IMR-90 (cell line): Measurements from ENCODE around the gene KRT10. TPM values are rescaled to one million over a fixed set of nuclear protein-coding genes. Genes with fewer than 3 reads are reported as not detected.

Experiments used
- ATAC-seq: fragments of 200-7000 bp; cut with Tn5 transposase; 2 replicates; pipeline ENCODE4 v1.9.1; 2020; ENCODE audit warnings: low read depth, mild to moderate bottlenecking, moderate library complexity
- BruUV-seq: library from RNA; stranded (reverse); fragments of 400-500 nt; replicated peaks from 2 replicates; lab custom pipeline; 2021; lab: Mats Ljungman, UMichigan
- CTCF ChIA-PET: fragments of 300-600 bp; formaldehyde crosslinking; extraction: SDS; loops from one replicate; lab custom pipeline; 2021; ENCODE audit warnings: antibody characterized with exemption; lab: Yijun Ruan, JAX
- POLR2A ChIA-PET: fragments of 300-600 bp; sonication (Branson Sonifier 250); formaldehyde crosslinking; loops from one replicate; lab custom pipeline; 2022; ENCODE audit warnings: antibody characterized with exemption; ENCODE audit not compliant: unreplicated experiment; lab: Charles Lee
- DNase-seq: peaks from one replicate; pipeline ENCODE4 v3.0.0; 2013
- H2AFZ ChIP-seq: replicated peaks from 2 replicates; pipeline ENCODE3; 2013; ENCODE audit warnings: low read length, mild to moderate bottlenecking; ENCODE audit not compliant: poor library complexity
- H2AK5ac ChIP-seq: 2 replicates; pipeline ENCODE4 v1.6.1; 2013; ENCODE audit warnings: low read depth, low read length, inconsistent platforms
- H2AK9ac ChIP-seq: replicated peaks from 2 replicates; pipeline ENCODE3; 2013; ENCODE audit warnings: mild to moderate bottlenecking, low read depth, low read length, moderate library complexity; ENCODE audit not compliant: poor library complexity
- H2BK120ac ChIP-seq: 2 replicates; pipeline ENCODE4 v1.6.1; 2013; ENCODE audit warnings: low read depth, low read length, inconsistent platforms
- H2BK15ac ChIP-seq: 3 replicates; pipeline ENCODE4 v1.6.1; 2013; ENCODE audit warnings: low read depth, low read length, inconsistent platforms
- H2BK20ac ChIP-seq: 2 replicates; pipeline ENCODE4 v1.6.1; 2013; ENCODE audit warnings: low read depth, mild to moderate bottlenecking, inconsistent platforms, low read length, moderate library complexity
- H2BK5ac ChIP-seq: 2 replicates; pipeline ENCODE4 v1.6.1; 2013; ENCODE audit warnings: mild to moderate bottlenecking, low read depth, low read length, inconsistent platforms; ENCODE audit not compliant: poor library complexity, severe bottlenecking
- H3K14ac ChIP-seq: replicated peaks from 2 replicates; pipeline ENCODE4 v1.6.1; 2013; ENCODE audit warnings: low read depth, low read length, inconsistent platforms
- H3K18ac ChIP-seq: 2 replicates; pipeline ENCODE4 v1.6.1; 2013; ENCODE audit warnings: low read depth, low read length, control low read depth
- H3K23ac ChIP-seq: 2 replicates; pipeline ENCODE4 v1.6.1; 2013; ENCODE audit warnings: low read depth, low read length, inconsistent platforms
- H3K27ac ChIP-seq: 2 replicates; pipeline ENCODE4 v1.5.1; 2013; ENCODE audit warnings: mild to moderate bottlenecking, control low read depth, low read length; ENCODE audit not compliant: insufficient read depth
- H3K27me3 ChIP-seq: 2 replicates; pipeline ENCODE4 v1.6.1; 2013; ENCODE audit warnings: low read length; ENCODE audit not compliant: control insufficient read depth, insufficient read depth
- H3K36me3 ChIP-seq: 2 replicates; pipeline ENCODE4 v1.6.1; 2013; ENCODE audit warnings: low read length, mixed read lengths; ENCODE audit not compliant: control insufficient read depth, insufficient read depth
- H3K4ac ChIP-seq: 2 replicates; pipeline ENCODE4 v1.6.1; 2013; ENCODE audit warnings: low read depth, low read length, inconsistent platforms
- H3K4me1 ChIP-seq: 2 replicates; pipeline ENCODE4 v1.6.1; 2013; ENCODE audit warnings: low read length, mixed read lengths; ENCODE audit not compliant: control insufficient read depth, insufficient read depth
- H3K4me2 ChIP-seq: 2 replicates; pipeline ENCODE4 v1.6.1; 2013; ENCODE audit warnings: low read depth, mild to moderate bottlenecking, control low read depth, low read length, moderate library complexity
- H3K4me3 ChIP-seq: 2 replicates; pipeline ENCODE4 v1.5.1; 2013; ENCODE audit warnings: low read depth, mild to moderate bottlenecking, control low read depth, low read length, moderate library complexity; ENCODE audit not compliant: insufficient read depth
- H3K56ac ChIP-seq: 2 replicates; pipeline ENCODE4 v1.6.1; 2013; ENCODE audit warnings: low read length, inconsistent platforms; ENCODE audit not compliant: insufficient read depth; ENCODE audit errors: extremely low read depth
- H3K79me1 ChIP-seq, 2 experiments: 2 replicates each; pipeline ENCODE4 v1.6.1; 2013; ENCODE audit warnings: low read length in 2 of 2, inconsistent platforms in 1 of 2, low read depth in 1 of 2
- H3K9ac ChIP-seq: 2 replicates; pipeline ENCODE4 v1.6.1; 2013; ENCODE audit warnings: low read depth, low read length, control low read depth
- H3K9me1 ChIP-seq: 2 replicates; pipeline ENCODE4 v1.6.1; 2013; ENCODE audit warnings: low read length, inconsistent platforms; ENCODE audit not compliant: insufficient read depth
- H3K9me3 ChIP-seq: 2 replicates; pipeline ENCODE4 v1.6.1; 2013; ENCODE audit warnings: low read length; ENCODE audit not compliant: control insufficient read depth, insufficient read depth
- H4K20me1 ChIP-seq: 2 replicates; pipeline ENCODE4 v1.6.1; 2013; ENCODE audit warnings: low read length, inconsistent platforms; ENCODE audit not compliant: insufficient read depth
- H4K5ac ChIP-seq: 2 replicates; pipeline ENCODE4 v1.6.1; 2013; ENCODE audit warnings: mild to moderate bottlenecking, low read depth, low read length, control low read depth
- H4K8ac ChIP-seq, 2 experiments: 2 replicates each; pipeline ENCODE4 v1.6.1; 2013; ENCODE audit warnings: low read depth in 2 of 2, low read length in 2 of 2, control low read depth in 1 of 2, inconsistent platforms in 1 of 2
- H4K91ac ChIP-seq: 2 replicates; pipeline ENCODE4 v1.6.1; 2013; ENCODE audit warnings: low read depth, low read length, inconsistent platforms; ENCODE audit not compliant: insufficient read depth
- BHLHE40 ChIP-seq: fragments of 150-350 bp; IDR thresholded peaks from 2 replicates; pipeline ENCODE4 v1.6.1; 2016; ENCODE audit warnings: mild to moderate bottlenecking, low read depth, low read length
- CEBPB ChIP-seq: IDR thresholded peaks from 2 replicates; pipeline ENCODE4 v1.6.1; 2012; ENCODE audit warnings: low read depth, low read length, improper control_type of control experiment
- CHD1 ChIP-seq: IDR thresholded peaks from 2 replicates; pipeline ENCODE4 v1.6.1; 2012; ENCODE audit warnings: low read depth, low read length, improper control_type of control experiment
- CTCF ChIP-seq: conservative IDR thresholded peaks from 2 replicates; pipeline ENCODE4 v1.5.1; 2012; ENCODE audit warnings: mild to moderate bottlenecking, low read depth, low read length, improper control_type of control experiment
- FOS ChIP-seq: fragments of 150-350 bp; IDR thresholded peaks from 2 replicates; pipeline ENCODE4 v1.6.1; 2016; ENCODE audit warnings: low read depth, low read length
- MAFK ChIP-seq: IDR thresholded peaks from 2 replicates; pipeline ENCODE4 v1.6.1; 2012; ENCODE audit warnings: low read depth, low read length, improper control_type of control experiment
- MAZ ChIP-seq: IDR thresholded peaks from 2 replicates; pipeline ENCODE4 v1.6.1; 2012; ENCODE audit warnings: low read depth, mild to moderate bottlenecking, low read length, improper control_type of control experiment, moderate library complexity, borderline replicate concordance
- MXI1 ChIP-seq: IDR thresholded peaks from 2 replicates; pipeline ENCODE4 v1.6.1; 2012; ENCODE audit warnings: low read depth, mild to moderate bottlenecking, low read length, moderate library complexity, borderline replicate concordance
- NFE2L2 ChIP-seq: fragments of 150-350 bp; IDR thresholded peaks from 2 replicates; pipeline ENCODE4 v1.6.1; 2016; ENCODE audit warnings: low read depth, mild to moderate bottlenecking, low read length
- POLR2A ChIP-seq: IDR thresholded peaks from 2 replicates; pipeline ENCODE4 v1.6.1; 2012; ENCODE audit warnings: mild to moderate bottlenecking, low read depth, low read length
- RAD21 ChIP-seq: IDR thresholded peaks from 2 replicates; pipeline ENCODE4 v1.6.1; 2012; ENCODE audit warnings: low read length, improper control_type of control experiment
- RCOR1 ChIP-seq: IDR thresholded peaks from 2 replicates; pipeline ENCODE4 v1.6.1; 2012; ENCODE audit warnings: mild to moderate bottlenecking, low read length, improper control_type of control experiment; ENCODE audit not compliant: insufficient replicate concordance
- RFX5 ChIP-seq: IDR thresholded peaks from 2 replicates; pipeline ENCODE4 v1.8.0; 2012; ENCODE audit warnings: low read depth, mild to moderate bottlenecking, low read length, moderate library complexity
- SMC3 ChIP-seq: fragments of 150-350 bp; IDR thresholded peaks from 2 replicates; pipeline ENCODE4 v1.6.1; 2016; ENCODE audit warnings: low read depth, mild to moderate bottlenecking, antibody characterized with exemption, low read length, moderate library complexity
- WGBS, 2 experiments: methylation state at CpG; one replicate each; pipeline versions ENCODE4 v1.1.5 to v1.1.7; 2013; ENCODE audit warnings: missing lambda C conversion rate in 2 of 2; ENCODE audit not compliant: insufficient read length in 1 of 2; ENCODE audit errors: extremely low coverage in 2 of 2; 5-methylcytosine and 5-hydroxymethylcytosine counted together
- dilution Hi-C: fragments of 300-500 bp; cut with HindIII; formaldehyde crosslinking; loops from one replicate; pipeline ENCODE4 v1.14.3; 2018; ENCODE audit warnings: low sequenced_read_pairs; ENCODE audit not compliant: unreplicated experiment
- in situ Hi-C: fragments of 300-500 bp; cut with MboI; formaldehyde crosslinking; loops from 3 replicates; pipeline ENCODE4 v1.14.3; 2019; ENCODE audit warnings: low sequenced_read_pairs, inconsistent platforms, mixed read lengths
- intact Hi-C: fragments of 100-400 bp; cut with micrococcal nuclease; formaldehyde crosslinking; loops from 2 replicates; pipeline ENCODE4 v1.10.0; 2022
- polyA plus RNA-seq, 3 experiments: library from polyadenylated mRNA; depleted of rRNA; stranded (reverse); fragments of >200 nt; gene quantifications; 2 replicates each; pipeline ENCODE4 v1.2.3, GENCODE V29; 2012; ENCODE audit warnings: low replicate concordance in 1 of 3
- total RNA-seq: library from RNA; depleted of rRNA; stranded (reverse); fragments of >200 nt; gene quantifications from 2 replicates; pipeline ENCODE4 v1.2.3, GENCODE V29; 2012
- TF ChIP-seq, protein P1 (sequence below): fragments of 150-350 bp; IDR thresholded peaks from 2 replicates; pipeline ENCODE4 v1.6.1; 2016; ENCODE audit warnings: low read depth, mild to moderate bottlenecking, low read length, moderate library complexity, borderline replicate concordance
- TF ChIP-seq, protein P2 (sequence below): fragments of 150-350 bp; IDR thresholded peaks from 2 replicates; pipeline ENCODE4 v1.6.1; 2017; ENCODE audit warnings: mild to moderate bottlenecking, antibody characterized with exemption, low read length, low read depth

Gene KRT10
- total and polyA plus RNA-seq, 2 of the 4 experiments (the other 2 are of a cell fraction): 0.18 to 18.3 TPM

DNA sequence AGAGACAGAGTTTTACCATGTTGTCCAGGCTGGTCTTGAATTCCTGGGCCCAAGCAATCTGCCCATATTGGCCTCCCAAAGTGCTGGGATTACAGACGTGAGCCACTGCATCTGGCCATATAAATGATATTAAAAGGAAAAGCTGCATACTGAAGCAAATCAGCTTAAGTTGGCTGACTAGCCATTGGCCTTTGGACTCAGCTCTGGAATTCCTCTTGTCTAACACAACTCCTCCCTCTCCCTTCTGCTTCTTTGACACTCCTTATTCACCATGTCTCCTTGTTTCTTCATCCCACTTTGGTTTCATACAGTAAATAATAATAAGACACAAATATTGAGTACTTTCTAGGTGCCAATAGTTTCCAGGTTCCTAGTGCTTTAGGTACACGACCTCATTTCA lies 37.1 kb upstream of the KRT10 start:
- Histone ChIP-seq H3K9me3 (no peaks in the 10 kb centered on the region), H3K27ac (no peak overlapping the region), H3K56ac (no peak overlapping the region), H3K4me3 (no peak overlapping the region), H2BK5ac (no peak overlapping the region), H2AFZ (no peak overlapping the region), H3K14ac (no peak overlapping the region), H3K27me3 (no peaks in the 10 kb centered on the region), H3K36me3 (no peaks in the 10 kb centered on the region), H3K9ac (no peak overlapping the region), H2BK15ac (no peak overlapping the region), H2BK120ac (no peak overlapping the region), H3K4me2 (no peak overlapping the region), H3K79me1 (no peaks in the 10 kb centered on the region), H3K4me1 (peaks cover 6% of the 10 kb centered on the region), H4K5ac (no peak overlapping the region), H3K4ac (no peak overlapping the region), H3K9me1 (no peaks in the 10 kb centered on the region), H3K23ac (no peak overlapping the region), H2AK5ac (no peak overlapping the region), H4K20me1 (no peaks in the 10 kb centered on the region), H4K8ac (no peak overlapping the region), H3K18ac (no peak overlapping the region), H2AK9ac (no peak overlapping the region), H4K91ac (no peak overlapping the region), H2BK20ac (no peak overlapping the region)
- intact Hi-C loops: no loop called here
- BruUV-seq: no TSS peak
- peak; percentile 8 for DNase-seq
- in situ Hi-C loops: loop anchor here (5.0 kb wide), 2 partner anchors 43 to 803 kb away; no protein-coding TSS in a partner anchor
- POLR2A ChIA-PET: no interaction called here
- dilution Hi-C loops: no loop called here
- no CpG with 5 or more reads among the region's 2 CpGs for WGBS, 2 experiments
- no peak for ATAC-seq
- CTCF ChIA-PET: interaction anchor here (1.5 kb wide), 1 partner anchor 789 kb away, joined by 4 read pairs; no protein-coding TSS in a partner anchor
- TF ChIP-seq MAFK (no peak), NFE2L2 (no peak), MXI1 (no peak), FOS (no peak), POLR2A (no peak), MAZ (no peak), SMC3 (no peak), CTCF (no peak), CEBPB (no peak), RCOR1 (no peak), RAD21 (no peak), RFX5 (no peak), CHD1 (no peak), BHLHE40 (no peak)
- TF ChIP-seq, protein P1, sequence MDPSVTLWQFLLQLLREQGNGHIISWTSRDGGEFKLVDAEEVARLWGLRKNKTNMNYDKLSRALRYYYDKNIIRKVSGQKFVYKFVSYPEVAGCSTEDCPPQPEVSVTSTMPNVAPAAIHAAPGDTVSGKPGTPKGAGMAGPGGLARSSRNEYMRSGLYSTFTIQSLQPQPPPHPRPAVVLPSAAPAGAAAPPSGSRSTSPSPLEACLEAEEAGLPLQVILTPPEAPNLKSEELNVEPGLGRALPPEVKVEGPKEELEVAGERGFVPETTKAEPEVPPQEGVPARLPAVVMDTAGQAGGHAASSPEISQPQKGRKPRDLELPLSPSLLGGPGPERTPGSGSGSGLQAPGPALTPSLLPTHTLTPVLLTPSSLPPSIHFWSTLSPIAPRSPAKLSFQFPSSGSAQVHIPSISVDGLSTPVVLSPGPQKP: no peak
- TF ChIP-seq, protein P2, sequence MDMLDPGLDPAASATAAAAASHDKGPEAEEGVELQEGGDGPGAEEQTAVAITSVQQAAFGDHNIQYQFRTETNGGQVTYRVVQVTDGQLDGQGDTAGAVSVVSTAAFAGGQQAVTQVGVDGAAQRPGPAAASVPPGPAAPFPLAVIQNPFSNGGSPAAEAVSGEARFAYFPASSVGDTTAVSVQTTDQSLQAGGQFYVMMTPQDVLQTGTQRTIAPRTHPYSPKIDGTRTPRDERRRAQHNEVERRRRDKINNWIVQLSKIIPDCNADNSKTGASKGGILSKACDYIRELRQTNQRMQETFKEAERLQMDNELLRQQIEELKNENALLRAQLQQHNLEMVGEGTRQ: no peak
